CD4-positive, CD25-positive, alpha-beta regulatory T cell (primary cell): Measurements from ENCODE around the gene ZNF683. TPM values are rescaled to one million over a fixed set of nuclear protein-coding genes. Genes with fewer than 3 reads are reported as not detected.

Experiments
- polyA plus RNA-seq, 4 donors: library from polyadenylated mRNA; unstranded; fragments of 300-500 nt; fragmentation: Illumina TruSeq; gene quantifications; one replicate each; pipeline ENCODE4 v1.2.3, GENCODE V29; 2021
- total RNA-seq: library from RNA; stranded (reverse); gene quantifications from one replicate; pipeline ENCODE4 v1.2.3, GENCODE V29; 2022

Gene ZNF683
- total and polyA plus RNA-seq, 5 donors from 2014 or later, result 0.25 to 0.55 TPM; not detected in 3

Other genes starting within 250 kb of the ZNF683 start
- gene FAM110D, start 213.7 kb downstream of the ZNF683 start, total RNA-seq, result not detected
- not detected for gene FAM110D, start 213.7 kb downstream of the ZNF683 start, polyA plus RNA-seq
- not detected for gene C1orf232, start 203.8 kb downstream of the ZNF683 start, total RNA-seq
- gene C1orf232, start 203.8 kb downstream of the ZNF683 start, polyA plus RNA-seq, result not detected
- 16.8 TPM for gene ZNF593, start 202.8 kb downstream of the ZNF683 start, total RNA-seq
- 10 to 100 TPM; 40.3 to 65.6 (median 47.5) TPM for gene ZNF593, start 202.8 kb downstream of the ZNF683 start, polyA plus RNA-seq
- gene ZNF593OS, start 200.9 kb downstream of the ZNF683 start, total RNA-seq, result not detected
- gene ZNF593OS, start 200.9 kb downstream of the ZNF683 start, polyA plus RNA-seq, result 1 to 10 TPM in 2 of 4 donors, under 1 TPM in 1, not detected in 1; 0.53 to 1.3 (median 1.1) TPM
- 7.0 TPM for gene CNKSR1, start 195.3 kb downstream of the ZNF683 start, total RNA-seq
- gene CNKSR1, start 195.3 kb downstream of the ZNF683 start, polyA plus RNA-seq, result 1 to 10 TPM in 3 of 4 donors, under 1 TPM in 1; 0.53 to 2.9 (median 2.1) TPM
- not detected for gene CATSPER4, start 182.1 kb downstream of the ZNF683 start, total RNA-seq
- gene CATSPER4, start 182.1 kb downstream of the ZNF683 start, polyA plus RNA-seq, result not detected
- 18.0 TPM for gene CEP85, start 138.6 kb downstream of the ZNF683 start, total RNA-seq
- 1 to 10 TPM; 6.5 to 9.8 (median 7.7) TPM for gene CEP85, start 138.6 kb downstream of the ZNF683 start, polyA plus RNA-seq
- 404 TPM for gene SH3BGRL3, start 92.7 kb downstream of the ZNF683 start, total RNA-seq
- gene SH3BGRL3, start 92.7 kb downstream of the ZNF683 start, polyA plus RNA-seq, result 1,000 to 10,000 TPM; 1,085 to 1,853 (median 1,299) TPM
- gene UBXN11, start 66.1 kb downstream of the ZNF683 start, total RNA-seq, result 30.8 TPM
- gene UBXN11, start 66.1 kb downstream of the ZNF683 start, polyA plus RNA-seq, result 10 to 100 TPM in 3 of 4 donors, 1 to 10 TPM in 1; 8.1 to 15.2 (median 11.0) TPM
- 1,528 TPM for gene CD52, start 54.8 kb downstream of the ZNF683 start, total RNA-seq
- gene CD52, start 54.8 kb downstream of the ZNF683 start, polyA plus RNA-seq, result over 10,000 TPM in 2 of 4 donors, 1,000 to 10,000 TPM in 2; 9,467 to 12,173 (median 10,919) TPM
- 2.3 TPM for gene CRYBG2, start 18.6 kb downstream of the ZNF683 start, total RNA-seq
- 1 to 10 TPM in 3 of 4 donors, not detected in 1; 1.0 to 2.0 (median 1.3) TPM for gene CRYBG2, start 18.6 kb downstream of the ZNF683 start, polyA plus RNA-seq
- gene LIN28A, start 38.1 kb upstream of the ZNF683 start, total RNA-seq, result not detected
- not detected for gene LIN28A, start 38.1 kb upstream of the ZNF683 start, polyA plus RNA-seq
- gene DHDDS, start 59.6 kb upstream of the ZNF683 start, total RNA-seq, result 40.3 TPM
- 10 to 100 TPM; 24.1 to 31.2 (median 25.6) TPM for gene DHDDS, start 59.6 kb upstream of the ZNF683 start, polyA plus RNA-seq
- 323 TPM for gene HMGN2, start 99.7 kb upstream of the ZNF683 start, total RNA-seq
- 1,000 to 10,000 TPM in 1 of 4 donors, 100 to 1,000 TPM in 3; 899 to 1,017 (median 929) TPM for gene HMGN2, start 99.7 kb upstream of the ZNF683 start, polyA plus RNA-seq
- 97.4 TPM for gene RPS6KA1, start 157.0 kb upstream of the ZNF683 start, total RNA-seq
- 100 to 1,000 TPM; 168 to 218 (median 175) TPM for gene RPS6KA1, start 157.0 kb upstream of the ZNF683 start, polyA plus RNA-seq